GM12878 (cell line): Measurements from ENCODE around the gene VGLL2. TPM values are rescaled to one million over a fixed set of nuclear protein-coding genes. Genes with fewer than 3 reads are reported as not detected.
"Not testable (repeated sequence)": the region's sequence is repeated elsewhere in the genome, so short reads cannot be mapped to it uniquely, and the experiment has no call there.

Source experiments
- ATAC-seq: fragments of 200-7000 bp; cut with Tn5 transposase; 3 replicates; pipeline ENCODE4 v1.9.1; 2020; ENCODE audit warnings: mild to moderate bottlenecking, moderate library complexity
- BruUV-seq: library from RNA; stranded (reverse); fragments of 400-500 nt; replicated peaks from 2 replicates; lab custom pipeline; 2021; lab: Mats Ljungman, UMichigan
- CTCF ChIA-PET: fragments of 300-600 bp; sonication (Branson Sonifier 250); formaldehyde crosslinking; extraction: SDS; loops from one replicate; lab custom pipeline; 2021; ENCODE audit warnings: inconsistent platforms; lab: Yijun Ruan, JAX
- POLR2A ChIA-PET: fragments of 350-600 bp; formaldehyde crosslinking; extraction: SDS; loops from one replicate; lab custom pipeline; 2021; ENCODE audit warnings: inconsistent platforms; lab: Charles Lee
- RAD21 ChIA-PET: fragments of 300-600 bp; sonication (Branson Sonifier 250); formaldehyde crosslinking; loops from one replicate; lab custom pipeline; 2023; ENCODE audit warnings: antibody characterized with exemption; ENCODE audit not compliant: unreplicated experiment; lab: Charles Lee
- SMC1A ChIA-PET: fragments of 300-600 bp; sonication (Branson Sonifier 250); formaldehyde crosslinking; loops from one replicate; lab custom pipeline; 2023; ENCODE audit not compliant: unreplicated experiment, uncharacterized antibody; lab: Charles Lee
- DNase-seq: peaks from one replicate; pipeline ENCODE4 v3.0.0-alpha.2; 2011; ENCODE audit warnings: low read depth, low spot score
- FAIRE-seq: peaks from 3 replicates; lab custom pipeline; 2011; peaks lifted over from hg19 to GRCh38; lab: Jason Lieb, UNC
- H2AFZ ChIP-seq: 2 replicates; pipeline ENCODE4 v1.6.0; 2011; ENCODE audit warnings: low read depth, low read length, control low read depth; ENCODE audit not compliant: control insufficient read depth
- H3K27ac ChIP-seq: 2 replicates; pipeline ENCODE4 v1.5.1; 2011; ENCODE audit warnings: control low read depth; ENCODE audit not compliant: control insufficient read depth, insufficient read depth
- H3K27me3 ChIP-seq, 2 experiments: replicated peaks in 1 of 2; 2 replicates each; pipeline versions ENCODE4 v1.6.0 to v1.6.1; 2011; ENCODE audit warnings: low read length in 1 of 2; ENCODE audit not compliant: control insufficient read depth in 2 of 2, insufficient read depth in 2 of 2
- H3K36me3 ChIP-seq, 2 experiments: 2 replicates each; pipeline ENCODE4 v1.5.1; 2011; ENCODE audit warnings: low read length in 1 of 2; ENCODE audit not compliant: control insufficient read depth in 2 of 2, insufficient read depth in 2 of 2
- H3K4me1 ChIP-seq: 2 replicates; pipeline ENCODE4 v1.6.1; 2011; ENCODE audit warnings: mild to moderate bottlenecking, low read length, moderate library complexity, mixed read lengths; ENCODE audit not compliant: control insufficient read depth, insufficient read depth
- H3K4me2 ChIP-seq: 2 replicates; pipeline ENCODE4 v1.6.0; 2011; ENCODE audit warnings: control low read depth; ENCODE audit not compliant: control insufficient read depth, insufficient read depth
- H3K4me3 ChIP-seq: fragments of 200-600 bp; sonication (generic); 2 replicates; pipeline ENCODE4 v1.5.1; 2016
- H3K79me2 ChIP-seq: 2 replicates; pipeline ENCODE4 v1.6.0; 2011; ENCODE audit warnings: low read length; ENCODE audit not compliant: control insufficient read depth, insufficient read depth
- H3K9ac ChIP-seq: 2 replicates; pipeline ENCODE4 v1.8.0; 2011; ENCODE audit warnings: low read length, control low read depth, mixed read lengths; ENCODE audit not compliant: control insufficient read depth, insufficient read depth
- H3K9me3 ChIP-seq: replicated peaks from 3 replicates; pipeline ENCODE4 v1.5.1; 2011; ENCODE audit warnings: mild to moderate bottlenecking, low read length; ENCODE audit not compliant: control insufficient read depth, insufficient read depth
- H4K20me1 ChIP-seq: 2 replicates; pipeline ENCODE4 v1.6.0; 2011; ENCODE audit not compliant: control insufficient read depth, insufficient read depth
- ASH2L ChIP-seq: fragments of 300-600, 200-600 bp; sonication (generic); IDR thresholded peaks from 2 replicates; pipeline ENCODE4 v1.6.1; 2017; ENCODE audit warnings: low read depth, mild to moderate bottlenecking, borderline replicate concordance
- BMI1 ChIP-seq: fragments of 450-650 bp; IDR thresholded peaks from 2 replicates; pipeline ENCODE4 v1.6.1; 2016; ENCODE audit warnings: mild to moderate bottlenecking, moderate library complexity, borderline replicate concordance
- CBFB ChIP-seq: IDR thresholded peaks from 2 replicates; pipeline ENCODE4 v1.6.1; 2016; ENCODE audit warnings: antibody characterized with exemption, low read depth
- GATAD2B ChIP-seq: fragments of 450-650 bp; conservative IDR thresholded peaks from 2 replicates; pipeline ENCODE4 v1.6.1; 2017; ENCODE audit warnings: low read depth, mild to moderate bottlenecking, moderate library complexity
- HDAC2 ChIP-seq: fragments of 200-600 bp; sonication (generic); IDR thresholded peaks from 2 replicates; pipeline ENCODE4 v1.6.1; 2017
- KLF5 ChIP-seq: fragments of 450-650 bp; IDR thresholded peaks from 2 replicates; pipeline ENCODE4 v1.6.1; 2014; ENCODE audit warnings: mild to moderate bottlenecking; ENCODE audit not compliant: partially characterized antibody
- SIN3A ChIP-seq: IDR thresholded peaks from 2 replicates; pipeline ENCODE4 v1.6.1; 2012; ENCODE audit warnings: low read depth, low read length, improper control_type of control experiment
- SPI1 ChIP-seq: IDR thresholded peaks from 2 replicates; pipeline ENCODE4 v1.6.1; 2011; ENCODE audit warnings: low read depth, mild to moderate bottlenecking, low read length, moderate library complexity, borderline replicate concordance; ENCODE audit not compliant: insufficient read depth
- SRF ChIP-seq, 2 experiments: IDR thresholded peaks; 2 replicates each; pipeline ENCODE4 v1.6.1; 2011; ENCODE audit warnings: low read depth in 2 of 2, low read length in 2 of 2, mild to moderate bottlenecking in 1 of 2, moderate library complexity in 1 of 2
- TCF12 ChIP-seq: IDR thresholded peaks from 2 replicates; pipeline ENCODE4 v1.6.1; 2011; ENCODE audit warnings: low read depth, mild to moderate bottlenecking, low read length
- WGBS: methylation state at CpG from one replicate; pipeline ENCODE4 v1.1.6; 2016; ENCODE audit warnings: low lambda C conversion rate; ENCODE audit not compliant: insufficient replicate concordance, insufficient coverage; ENCODE audit errors: missing lambda C conversion rate; 5-methylcytosine and 5-hydroxymethylcytosine counted together
- in situ Hi-C: fragments of 300-500 bp; cut with MboI; formaldehyde crosslinking; loops from 9 replicates; pipeline ENCODE4 v1.14.3; 2018; ENCODE audit warnings: mixed read lengths
- intact Hi-C: fragments of 100-400 bp; cut with micrococcal nuclease; formaldehyde crosslinking; loops from one replicate; pipeline ENCODE4 v1.14.2; 2022; ENCODE audit not compliant: unreplicated experiment
- polyA plus RNA-seq, 11 experiments: library from polyadenylated mRNA; depleted of rRNA in 4 of 11; unstranded in 6 of 11; stranded (reverse) in 5 of 11; fragments of >200 nt; fragmentation: Nextera tagmentation in 4 of 11; fragmentation: Illumina TruSeq in 1 of 11; extraction: Ambion mirVana in 4 of 11; extraction: Trizol in 1 of 11; gene quantifications; 1 replicate in 1 of 11; 2 replicates in 10 of 11; pipeline versions ENCODE4 v1.2.1 to v1.2.3, GENCODE V29; 2011 to 2016; ENCODE audit warnings: inconsistent platforms in 2 of 11, missing spikeins in 2 of 11, low read depth in 1 of 11
- total RNA-seq, 4 experiments: library from RNA; depleted of rRNA in 3 of 4; stranded (reverse); fragments of >200 nt in 3 of 4; fragmentation: Illumina TruSeq in 1 of 4; extraction: Trizol in 1 of 4; gene quantifications; 2 replicates each; pipeline versions ENCODE4 v1.2.1 to v1.2.3, GENCODE V29; 2013 to 2021
- TF ChIP-seq, protein P1 (sequence below), 3 experiments: IDR thresholded peaks in 2 of 3; conservative IDR thresholded peaks in 1 of 3; 2 replicates each; pipeline ENCODE4 v1.5.1; 2011; ENCODE audit warnings: low read depth in 3 of 3, low read length in 3 of 3, mild to moderate bottlenecking in 3 of 3, control low read depth in 2 of 3, moderate library complexity in 2 of 3, inconsistent platforms in 1 of 3, mixed read lengths in 1 of 3; ENCODE audit not compliant: control insufficient read depth in 2 of 3, insufficient read depth in 1 of 3; ENCODE audit errors: extremely low read depth in 1 of 3

The VGLL2 gene
- total and polyA plus RNA-seq, 10 of the 15 experiments (the other 5 are each of a cell fraction or from before 2014, with no cell fraction given): not detected

DNA sequence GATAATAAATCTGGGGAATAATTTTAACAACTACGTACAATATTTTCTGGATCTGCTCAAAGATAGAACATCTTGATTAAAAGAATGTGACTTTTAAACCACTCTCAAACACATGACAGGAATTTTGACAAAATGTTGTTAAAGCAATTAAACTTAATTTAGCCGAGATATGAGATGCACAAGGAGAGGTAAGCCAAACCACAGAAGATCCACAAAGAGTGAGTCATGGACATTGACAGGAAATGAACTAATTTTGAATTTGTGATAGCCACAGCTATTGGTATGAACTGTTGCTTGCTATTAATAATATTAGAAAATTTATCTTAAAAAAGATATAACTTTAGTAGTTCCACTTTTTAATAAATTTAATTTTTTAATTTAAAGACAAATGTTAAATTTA, 27.8 kb upstream of the VGLL2 start:
- in situ Hi-C loops: no loop called here
- Histone ChIP-seq H2AFZ (no peak overlapping the region), H3K27ac (no peak overlapping the region), H3K27me3 (no peaks in the 10 kb centered on the region; a peak in 1 of 4 replicates), H3K9me3 (no peaks in the 10 kb centered on the region), H3K79me2 (no peaks in the 10 kb centered on the region), H3K9ac (no peak overlapping the region), H3K36me3 (no peaks in the 10 kb centered on the region), H4K20me1 (no peaks in the 10 kb centered on the region), H3K4me3 (no peak overlapping the region), H3K4me2 (no peak overlapping the region), H3K4me1 (no peaks in the 10 kb centered on the region)
- 16% methylated on average over 2 of the region's 2 CpGs for WGBS
- BruUV-seq: no TSS peak
- RAD21 ChIA-PET: no interaction called here
- ATAC-seq (no peak), DNase-seq (no peak), FAIRE-seq (no peak)
- CTCF ChIA-PET: no interaction called here
- SMC1A ChIA-PET: no interaction called here
- intact Hi-C loops: no loop called here
- TF ChIP-seq SPI1 (no peak), ASH2L (no peak), CBFB (no peak), HDAC2 (no peak), TCF12 (no peak), KLF5 (no peak), BMI1 (no peak), SRF (IDR thresholded peaks at IDR 0.05; ENCODE audit: low read depth in 2 of 2, low read length in 2 of 2) (no peak), GATAD2B (no peak), SIN3A (no peak)
- TF ChIP-seq, protein P1, sequence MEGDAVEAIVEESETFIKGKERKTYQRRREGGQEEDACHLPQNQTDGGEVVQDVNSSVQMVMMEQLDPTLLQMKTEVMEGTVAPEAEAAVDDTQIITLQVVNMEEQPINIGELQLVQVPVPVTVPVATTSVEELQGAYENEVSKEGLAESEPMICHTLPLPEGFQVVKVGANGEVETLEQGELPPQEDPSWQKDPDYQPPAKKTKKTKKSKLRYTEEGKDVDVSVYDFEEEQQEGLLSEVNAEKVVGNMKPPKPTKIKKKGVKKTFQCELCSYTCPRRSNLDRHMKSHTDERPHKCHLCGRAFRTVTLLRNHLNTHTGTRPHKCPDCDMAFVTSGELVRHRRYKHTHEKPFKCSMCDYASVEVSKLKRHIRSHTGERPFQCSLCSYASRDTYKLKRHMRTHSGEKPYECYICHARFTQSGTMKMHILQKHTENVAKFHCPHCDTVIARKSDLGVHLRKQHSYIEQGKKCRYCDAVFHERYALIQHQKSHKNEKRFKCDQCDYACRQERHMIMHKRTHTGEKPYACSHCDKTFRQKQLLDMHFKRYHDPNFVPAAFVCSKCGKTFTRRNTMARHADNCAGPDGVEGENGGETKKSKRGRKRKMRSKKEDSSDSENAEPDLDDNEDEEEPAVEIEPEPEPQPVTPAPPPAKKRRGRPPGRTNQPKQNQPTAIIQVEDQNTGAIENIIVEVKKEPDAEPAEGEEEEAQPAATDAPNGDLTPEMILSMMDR (IDR thresholded peaks at IDR 0.05 in 2 of 3, conservative IDR thresholded peaks at IDR 0.05 in 1 of 3; ENCODE audit: control insufficient read depth in 2 of 3, extremely low read depth in 1 of 3, insufficient read depth in 1 of 3, low read depth in 3 of 3, low read length in 3 of 3): no peak
- POLR2A ChIA-PET: no interaction called here

DNA sequence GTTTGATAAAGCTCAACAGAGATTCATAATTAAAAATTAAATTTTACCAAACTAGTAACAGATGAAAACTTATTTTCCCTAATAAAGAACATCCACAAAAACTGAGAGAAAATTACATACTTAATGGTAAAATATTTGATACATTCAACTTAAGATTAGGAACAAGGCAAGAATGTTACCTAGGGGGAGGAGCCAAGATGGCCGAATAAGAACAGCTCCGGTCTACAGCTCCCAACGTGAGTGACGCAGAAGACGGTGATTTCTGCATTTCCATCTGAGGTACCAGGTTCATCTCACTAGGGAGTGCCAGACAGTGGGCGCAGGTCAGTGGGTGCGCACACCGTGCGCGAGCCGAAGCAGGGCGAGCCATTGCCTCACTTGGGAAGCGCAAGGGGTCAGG, 20.8 kb upstream of the VGLL2 start:
- H2AFZ ChIP-seq, SMC1A ChIA-PET, H3K4me3 ChIP-seq, BruUV-seq, RAD21 ChIA-PET, H3K9me3 ChIP-seq, H3K79me2 ChIP-seq, H3K36me3 ChIP-seq, POLR2A ChIA-PET, H3K27ac ChIP-seq, FAIRE-seq, H3K27me3 ChIP-seq, ATAC-seq, H3K4me2 ChIP-seq, in situ Hi-C loops, H3K9ac ChIP-seq, DNase-seq, H3K4me1 ChIP-seq, H4K20me1 ChIP-seq, intact Hi-C loops, CTCF ChIA-PET: not testable (repeated sequence)
- 56% methylated on average over 11 of the region's 13 CpGs for WGBS

- intact Hi-C loops, POLR2A ChIA-PET, ATAC-seq, H3K36me3 ChIP-seq, H2AFZ ChIP-seq, H3K4me1 ChIP-seq, H3K4me2 ChIP-seq, RAD21 ChIA-PET, H3K4me3 ChIP-seq, H4K20me1 ChIP-seq, SMC1A ChIA-PET, DNase-seq, BruUV-seq, H3K9ac ChIP-seq, FAIRE-seq, H3K27ac ChIP-seq, H3K27me3 ChIP-seq, H3K79me2 ChIP-seq, CTCF ChIA-PET, H3K9me3 ChIP-seq, in situ Hi-C loops: not testable (repeated sequence)
- 65% methylated on average over 17 of the region's 20 CpGs for WGBS
These were observed 20.4 kb upstream of the VGLL2 start for GRCh38 chr6:117244979-117245378.
